IPS-18a (cell line): ENCODE measurements around the gene ARMC2.

ENCODE experiments used
- H3K27ac ChIP-seq: one replicate; pipeline ENCODE4 v1.5.1; 2013; ENCODE audit warnings: low read length
- H3K27me3 ChIP-seq: one replicate; pipeline ENCODE4 v1.6.1; 2013; ENCODE audit warnings: mild to moderate bottlenecking, low read length; ENCODE audit not compliant: control insufficient read depth, insufficient read depth
- H3K36me3 ChIP-seq: one replicate; pipeline ENCODE4 v1.6.1; 2013; ENCODE audit warnings: low read depth, low read length; ENCODE audit not compliant: control insufficient read depth
- H3K4me1 ChIP-seq: one replicate; pipeline ENCODE4 v1.6.1; 2013; ENCODE audit warnings: low read depth, low read length; ENCODE audit not compliant: control insufficient read depth
- H3K4me3 ChIP-seq: one replicate; pipeline ENCODE4 v1.5.1; 2013; ENCODE audit warnings: low read length
- H3K9ac ChIP-seq: one replicate; pipeline ENCODE4 v1.6.1; 2013; ENCODE audit warnings: mild to moderate bottlenecking, low read length, moderate library complexity
- H3K9me3 ChIP-seq: one replicate; pipeline ENCODE4 v1.6.1; 2013; ENCODE audit warnings: low read depth, low read length; ENCODE audit not compliant: control insufficient read depth

Gene ARMC2

GRCh38 chr6:108945681-108946159 is 97.5 kb downstream of the ARMC2 start:
- H3K4me1 ChIP-seq, result peaks cover 6% of the 10 kb centered on the region
- H3K36me3 ChIP-seq, result no peaks in the 10 kb centered on the region
- H3K9me3 ChIP-seq, result no peaks in the 10 kb centered on the region
- no peaks in the 10 kb centered on the region for H3K27me3 ChIP-seq
- H3K9ac ChIP-seq, result no peak overlapping the region
- H3K4me3 ChIP-seq, result no peak overlapping the region
- no peak overlapping the region for H3K27ac ChIP-seq

GRCh38 chr6:108946695-108947094 is 98.5 kb downstream of the ARMC2 start:
- no peaks in the 10 kb centered on the region for H3K36me3 ChIP-seq
- peaks cover 6% of the 10 kb centered on the region for H3K4me1 ChIP-seq
- no peaks in the 10 kb centered on the region for H3K9me3 ChIP-seq
- H3K27me3 ChIP-seq, result no peaks in the 10 kb centered on the region
- H3K9ac ChIP-seq, result no peak overlapping the region
- H3K27ac ChIP-seq, result no peak overlapping the region
- H3K4me3 ChIP-seq, result no peak overlapping the region

GRCh38 chr6:108947114-108947854 is 99.1 kb downstream of the ARMC2 start:
- no peak overlapping the region for H3K4me3 ChIP-seq
- H3K36me3 ChIP-seq, result no peaks in the 10 kb centered on the region
- peaks cover 6% of the 10 kb centered on the region for H3K4me1 ChIP-seq
- H3K27me3 ChIP-seq, result no peaks in the 10 kb centered on the region
- no peak overlapping the region for H3K27ac ChIP-seq
- no peaks in the 10 kb centered on the region for H3K9me3 ChIP-seq
- H3K9ac ChIP-seq, result no peak overlapping the region

DNA sequence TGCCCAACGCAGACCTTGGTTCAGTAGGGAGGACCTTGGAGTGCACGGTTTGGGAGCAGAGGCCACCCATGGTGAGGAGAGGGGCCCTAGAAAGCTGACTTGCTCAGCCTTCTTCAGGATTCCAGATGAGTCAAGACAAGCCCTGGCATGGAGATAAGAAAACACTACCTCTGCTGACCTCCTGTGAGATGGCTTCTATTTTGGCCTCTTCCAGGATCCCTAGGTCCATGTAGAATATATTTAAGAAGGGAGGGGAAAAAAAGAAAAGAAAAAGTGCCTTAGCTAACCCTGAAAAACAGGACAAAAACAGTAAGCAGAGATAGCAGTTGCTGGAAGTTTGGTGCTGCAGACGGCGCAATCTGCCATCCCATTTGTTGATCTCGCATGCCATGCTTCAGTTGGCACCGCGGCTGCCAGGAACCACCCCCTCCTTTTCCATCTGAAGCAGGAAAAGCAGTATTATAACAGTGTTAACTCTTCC is 100.0 kb downstream of the ARMC2 start:
- H3K9me3 ChIP-seq, result no peaks in the 10 kb centered on the region
- H3K27me3 ChIP-seq, result no peaks in the 10 kb centered on the region
- no peaks in the 10 kb centered on the region for H3K36me3 ChIP-seq
- no peak overlapping the region for H3K9ac ChIP-seq
- no peak overlapping the region for H3K4me3 ChIP-seq
- H3K27ac ChIP-seq, result no peak overlapping the region
- H3K4me1 ChIP-seq, result peaks cover 6% of the 10 kb centered on the region

- Histone ChIP-seq H3K36me3 (no peaks in the 10 kb centered on the region), H3K9me3 (no peaks in the 10 kb centered on the region), H3K9ac (no peak overlapping the region), H3K27ac (no peak overlapping the region), H3K4me3 (no peak overlapping the region), H3K4me1 (no peaks in the 10 kb centered on the region), H3K27me3 (no peaks in the 10 kb centered on the region)
Observed at GRCh38 chr6:108951351-108951953, 103.2 kb downstream of the ARMC2 start.

DNA sequence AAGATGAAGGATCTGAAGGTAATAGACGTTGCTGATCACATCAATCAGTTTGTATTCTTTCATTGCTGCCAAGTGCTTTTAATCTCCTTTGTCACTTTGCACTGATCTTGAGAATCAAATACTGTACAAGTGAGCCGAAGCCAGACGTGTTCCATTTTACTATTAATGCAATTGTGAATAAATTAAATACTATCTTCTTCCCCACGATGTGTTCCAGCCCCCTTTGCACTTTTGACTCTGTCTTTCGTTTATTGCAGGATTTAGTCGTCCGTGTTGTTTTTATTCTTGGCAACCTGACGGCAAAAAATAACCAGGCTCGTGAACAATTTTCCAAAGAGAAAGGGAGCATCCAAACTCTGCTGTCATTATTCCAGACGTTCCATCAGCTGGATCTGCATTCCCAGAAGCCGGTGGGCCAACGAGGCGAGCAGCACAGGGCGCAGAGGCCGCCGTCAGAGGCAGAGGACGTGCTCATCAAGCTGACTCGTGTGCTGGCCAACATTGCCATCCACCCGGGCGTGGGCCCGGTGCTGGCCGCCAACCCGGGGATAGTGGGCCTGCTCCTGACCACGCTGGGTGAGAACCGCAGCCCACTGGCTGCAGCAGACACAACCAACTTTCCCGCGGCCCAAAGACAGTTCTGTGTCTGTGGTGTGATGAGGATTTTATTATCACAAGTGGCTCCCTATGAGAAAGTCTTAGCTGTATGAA is 104.7 kb downstream of the ARMC2 start:
- H3K27me3 ChIP-seq, result no peaks in the 10 kb centered on the region
- no peaks in the 10 kb centered on the region for H3K9me3 ChIP-seq
- H3K36me3 ChIP-seq, result no peaks in the 10 kb centered on the region
- no peaks in the 10 kb centered on the region for H3K4me1 ChIP-seq
- H3K4me3 ChIP-seq, result no peak overlapping the region
- no peak overlapping the region for H3K27ac ChIP-seq
- H3K9ac ChIP-seq, result no peak overlapping the region

GRCh38 chr6:108953681-108954080 is 105.5 kb downstream of the ARMC2 start:
- no peaks in the 10 kb centered on the region for H3K27me3 ChIP-seq
- no peak overlapping the region for H3K27ac ChIP-seq
- H3K9ac ChIP-seq, result no peak overlapping the region
- no peaks in the 10 kb centered on the region for H3K9me3 ChIP-seq
- no peaks in the 10 kb centered on the region for H3K4me1 ChIP-seq
- no peaks in the 10 kb centered on the region for H3K36me3 ChIP-seq
- H3K4me3 ChIP-seq, result no peak overlapping the region

DNA sequence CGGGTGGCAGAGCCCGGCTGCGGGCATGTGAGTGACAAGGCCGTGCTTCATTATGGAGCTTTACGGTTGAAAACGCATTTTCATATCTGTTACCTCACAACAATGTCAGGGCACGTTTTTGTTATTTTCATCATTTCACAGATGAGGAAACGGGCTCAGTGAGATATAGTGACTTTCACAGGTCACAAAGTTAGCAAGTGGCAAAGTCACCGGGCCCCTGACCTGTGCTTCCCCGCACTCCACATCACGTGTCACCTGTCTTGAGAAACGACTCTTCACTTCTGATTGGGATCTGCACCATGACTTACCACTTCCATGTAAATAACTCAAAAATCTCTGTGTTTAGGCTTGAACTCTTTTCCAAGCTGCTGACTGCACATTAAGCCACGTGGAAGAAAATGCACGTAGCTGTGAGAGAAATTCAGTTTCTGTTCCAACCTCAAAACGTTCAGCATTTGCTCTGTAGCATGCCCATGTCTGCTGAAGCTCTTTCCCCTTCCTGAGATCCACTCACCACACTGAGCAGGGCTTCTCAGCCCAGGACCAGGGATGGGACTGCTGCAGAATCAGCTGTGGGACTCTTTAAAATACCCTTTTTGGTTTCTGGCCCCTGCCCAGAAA is 107.2 kb downstream of the ARMC2 start:
- Histone ChIP-seq H3K9me3 (no peaks in the 10 kb centered on the region), H3K27me3 (no peaks in the 10 kb centered on the region), H3K9ac (no peak overlapping the region), H3K36me3 (no peaks in the 10 kb centered on the region), H3K4me1 (no peaks in the 10 kb centered on the region), H3K27ac (no peak overlapping the region), H3K4me3 (no peak overlapping the region)

- Histone ChIP-seq H3K27me3 (no peaks in the 10 kb centered on the region), H3K4me3 (no peak overlapping the region), H3K9me3 (no peaks in the 10 kb centered on the region), H3K27ac (no peak overlapping the region), H3K36me3 (no peaks in the 10 kb centered on the region), H3K4me1 (no peaks in the 10 kb centered on the region), H3K9ac (no peak overlapping the region)
Observed at GRCh38 chr6:108957221-108957620, 109.0 kb downstream of the ARMC2 start.

DNA sequence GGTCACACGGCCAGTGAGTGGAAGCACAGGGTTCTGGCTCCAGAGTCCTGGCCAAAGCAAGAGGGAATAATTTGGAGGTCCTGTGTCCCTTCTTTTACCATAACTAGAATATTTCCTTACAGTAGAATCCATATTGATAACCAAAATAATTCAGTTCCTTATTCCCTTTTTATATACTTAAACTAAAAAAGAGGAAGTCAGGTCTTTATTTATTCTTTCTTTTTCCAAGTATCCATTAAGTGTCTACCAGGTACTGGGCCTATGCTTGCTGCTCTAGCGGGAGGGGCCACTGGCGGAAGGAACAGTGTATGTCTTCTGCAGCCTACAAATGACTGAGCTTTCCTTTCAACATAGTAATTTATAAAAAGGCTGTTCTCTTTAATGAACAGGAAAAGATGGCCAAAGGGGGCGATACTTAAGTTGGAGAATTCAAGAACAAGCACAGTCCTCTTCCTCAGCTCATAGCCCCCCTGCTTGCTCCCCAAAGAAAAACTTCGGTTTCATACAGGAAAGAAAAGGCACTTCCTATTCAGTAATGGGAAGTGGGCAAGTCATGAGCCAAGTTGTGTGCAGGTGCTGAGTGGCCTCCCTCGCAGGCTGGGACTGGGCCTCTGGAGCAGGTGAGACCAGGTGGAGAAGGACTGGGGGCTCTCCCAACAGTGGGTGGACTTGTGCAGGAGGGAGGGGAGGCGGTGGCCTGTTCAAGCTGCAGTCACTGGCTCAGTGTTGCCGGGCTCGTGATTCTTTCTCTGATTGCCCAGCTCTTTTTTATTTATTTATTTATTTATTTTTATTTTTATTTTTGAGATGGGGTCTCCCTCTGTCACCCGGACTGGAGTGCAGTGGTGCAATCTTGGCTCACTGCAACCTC is 110.9 kb downstream of the ARMC2 start:
- Histone ChIP-seq H3K36me3 (no peaks in the 10 kb centered on the region), H3K9ac (no peak overlapping the region), H3K4me1 (no peaks in the 10 kb centered on the region), H3K27me3 (no peaks in the 10 kb centered on the region), H3K4me3 (no peak overlapping the region), H3K9me3 (no peaks in the 10 kb centered on the region), H3K27ac (no peak overlapping the region)
